ENCODE measurements around the gene SHPK. TPM values are rescaled to one million over a fixed set of nuclear protein-coding genes. Genes with fewer than 3 reads are reported as not detected.

SHPK gene
- total and polyA plus RNA-seq, 9 of the 15 experiments (the other 6 are each of a cell fraction or from before 2014, with no cell fraction given), result 2.5 to 16.3 (median 11.8) TPM

- TF ChIP-seq CREB3 (tag; conservative IDR thresholded peaks at IDR 0.05; ENCODE audit: low read depth) (no peak), EGR1 (conservative IDR thresholded peaks at IDR 0.05) (peak; percentile 82), ARID1B (IDR thresholded peaks at IDR 0.05) (peak; percentile 62), MCM3 (IDR thresholded peaks at IDR 0.05) (no peak), TBP (optimal IDR thresholded peaks at IDR 0.05; ENCODE audit: low read depth, low read length) (peak; percentile 34), PHB2 (IDR thresholded peaks at IDR 0.05; ENCODE audit: low read depth) (no peak), KAT8 (IDR thresholded peaks at IDR 0.05; ENCODE audit: low read depth) (no peak)
Observed at GRCh38 chr17:3667366-3668278, 31.6 kb upstream of the SHPK start (continued).

GRCh38 chr17:3666516-3666915, 30.5 kb upstream of the SHPK start:
- 0 out of 2 replicates have a peak, but pooled peaks cover 16% of the 10 kb centered on the region for H4K20me1 ChIP-seq (replicated peaks; ENCODE audit: control insufficient read depth, insufficient read depth, low read length)
- no peak overlapping the region for H2AFZ ChIP-seq (ENCODE audit: low read depth, low read length)
- DNase-seq (ENCODE audit: extremely low read depth in 1 of 4, low spot score in 3 of 4) (no peak), ATAC-seq (no peak), FAIRE-seq (no peak)
- intact Hi-C loops (cut with micrococcal nuclease) (no loop called here), in situ Hi-C loops (cut with MboI) (no loop called here)
- H3K79me2 ChIP-seq (ENCODE audit: control insufficient read depth, insufficient read depth, low read length), result peaks cover 20% of the 10 kb centered on the region
- H3K9ac ChIP-seq (ENCODE audit: insufficient read depth in 1 of 2, low read depth in 2 of 2, low read length in 2 of 2), result peak overlapping the region in 1 of 2 experiments; percentile 52; a peak in 2 of 4 replicates
- H3K9me3 ChIP-seq (replicated peaks; ENCODE audit: control insufficient read depth, insufficient read depth, low read depth, low read length), result no peaks in the 10 kb centered on the region
- peaks cover 6% of the 10 kb centered on the region for H3K9me1 ChIP-seq (ENCODE audit: control insufficient read depth, insufficient read depth, low read length)
- CTCF ChIA-PET (ENCODE audit: low intra/inter-chr PET ratio), result no interaction called here
- H3K4me3 ChIP-seq, result no peak overlapping the region
- POLR2A ChIA-PET, result interaction anchor here (1.6 kb wide), 1 partner anchor 26 kb away, joined by 5 read pairs; no protein-coding TSS in a partner anchor
- peaks cover 6 to 39% of the 10 kb centered on the region in 2 experiments; a peak in 4 of 5 replicates for H3K4me1 ChIP-seq (replicated peaks in 1 of 2; ENCODE audit: control insufficient read depth in 2 of 2, insufficient read depth in 2 of 2, low read length in 2 of 2)
- H3K36me3 ChIP-seq (ENCODE audit: control insufficient read depth, insufficient read depth, low read length), result peaks cover 6% of the 10 kb centered on the region; the same call in 2 of the 3 replicates
- H3K27me3 ChIP-seq (ENCODE audit: control insufficient read depth in 2 of 2, insufficient read depth in 2 of 2, low read length in 2 of 2), result no peaks in the 10 kb centered on the region
- no peak overlapping the region for H3K27ac ChIP-seq (ENCODE audit: extremely low read depth, low read depth, low read length)
- BruUV-seq (replicated peaks), result no TSS peak
- 75% methylated on average over 6 of the region's 6 CpGs for WGBS (ENCODE audit: insufficient coverage, low coverage, missing lambda C conversion rate)
- no peak overlapping the region for H3K4me2 ChIP-seq (ENCODE audit: insufficient read depth, low read length)
- TF ChIP-seq VEZF1 (CRISPR knock-in tag; IDR thresholded peaks at IDR 0.05) (no peak), MTF1 (CRISPR knock-in tag; IDR thresholded peaks at IDR 0.05; ENCODE audit: borderline replicate concordance) (no peak), KAT2B (IDR thresholded peaks at IDR 0.05; ENCODE audit: low read depth, low read length) (no peak), HDAC1 (IDR thresholded peaks at IDR 0.05) (no peak), ZBED1 (IDR thresholded peaks at IDR 0.05) (no peak), NR3C1 (CRISPR knock-in tag; IDR thresholded peaks at IDR 0.05) (no peak), ZBTB33 (CRISPR knock-in tag; IDR thresholded peaks at IDR 0.05) (no peak), ZBTB43 (CRISPR knock-in tag; IDR thresholded peaks at IDR 0.05) (no peak), ZNF696 (CRISPR knock-in tag; conservative IDR thresholded peaks at IDR 0.05) (no peak)

Measured in K562 (cell line).